ENCODE results near the gene CELF1. TPM values are rescaled to one million over a fixed set of nuclear protein-coding genes. Genes with fewer than 3 reads are reported as not detected.

The CELF1 gene
- total and polyA plus RNA-seq, 11 donors: 27.3 to 111 (median 85.5) TPM

DNA sequence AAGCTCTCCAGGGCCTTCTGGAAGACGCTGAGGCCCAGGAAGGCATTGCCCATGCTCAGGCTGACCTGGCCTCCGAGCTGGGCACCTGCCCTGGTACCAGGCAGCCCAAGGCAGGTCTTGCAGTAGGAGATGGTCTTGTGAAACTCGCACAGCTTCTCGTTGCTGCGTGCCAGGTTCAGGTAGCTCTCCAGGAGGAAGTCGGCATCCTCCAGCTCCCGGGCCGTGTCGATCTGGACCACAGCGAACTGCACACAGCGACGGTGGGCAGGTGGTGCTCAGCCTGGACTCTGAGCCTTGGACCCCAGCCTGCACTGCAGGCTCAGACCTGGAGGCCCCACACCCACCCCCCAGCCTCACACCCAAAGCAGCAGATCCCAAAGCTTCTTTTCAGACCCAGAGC lies 105.0 kb downstream of the CELF1 start:
- intact Hi-C loops (cut with DNase I): no loop called here
- DNase-seq (no peak), ATAC-seq (no peak)
- Histone ChIP-seq H3K4me3 (no peak overlapping the region), H3K9me3 (no peaks in the 10 kb centered on the region), H3K36me3 (no peaks in the 10 kb centered on the region), H3K4me1 (peaks cover 0 to 16% (median 0%) of the 10 kb centered on the region in 12 donors), H3K27me3 (no peaks in the 10 kb centered on the region), H3K27ac (no peak overlapping the region)
- WGBS, 4 donors: 93 to 96% (median 94%) methylated on average over 8 to 12 of the region's 12 CpGs
- no peak for TF ChIP-seq POLR2A (IDR thresholded peaks at IDR 0.05)
- TF ChIP-seq, protein P1, sequence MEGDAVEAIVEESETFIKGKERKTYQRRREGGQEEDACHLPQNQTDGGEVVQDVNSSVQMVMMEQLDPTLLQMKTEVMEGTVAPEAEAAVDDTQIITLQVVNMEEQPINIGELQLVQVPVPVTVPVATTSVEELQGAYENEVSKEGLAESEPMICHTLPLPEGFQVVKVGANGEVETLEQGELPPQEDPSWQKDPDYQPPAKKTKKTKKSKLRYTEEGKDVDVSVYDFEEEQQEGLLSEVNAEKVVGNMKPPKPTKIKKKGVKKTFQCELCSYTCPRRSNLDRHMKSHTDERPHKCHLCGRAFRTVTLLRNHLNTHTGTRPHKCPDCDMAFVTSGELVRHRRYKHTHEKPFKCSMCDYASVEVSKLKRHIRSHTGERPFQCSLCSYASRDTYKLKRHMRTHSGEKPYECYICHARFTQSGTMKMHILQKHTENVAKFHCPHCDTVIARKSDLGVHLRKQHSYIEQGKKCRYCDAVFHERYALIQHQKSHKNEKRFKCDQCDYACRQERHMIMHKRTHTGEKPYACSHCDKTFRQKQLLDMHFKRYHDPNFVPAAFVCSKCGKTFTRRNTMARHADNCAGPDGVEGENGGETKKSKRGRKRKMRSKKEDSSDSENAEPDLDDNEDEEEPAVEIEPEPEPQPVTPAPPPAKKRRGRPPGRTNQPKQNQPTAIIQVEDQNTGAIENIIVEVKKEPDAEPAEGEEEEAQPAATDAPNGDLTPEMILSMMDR (IDR thresholded peaks at IDR 0.05): no peak

DNA sequence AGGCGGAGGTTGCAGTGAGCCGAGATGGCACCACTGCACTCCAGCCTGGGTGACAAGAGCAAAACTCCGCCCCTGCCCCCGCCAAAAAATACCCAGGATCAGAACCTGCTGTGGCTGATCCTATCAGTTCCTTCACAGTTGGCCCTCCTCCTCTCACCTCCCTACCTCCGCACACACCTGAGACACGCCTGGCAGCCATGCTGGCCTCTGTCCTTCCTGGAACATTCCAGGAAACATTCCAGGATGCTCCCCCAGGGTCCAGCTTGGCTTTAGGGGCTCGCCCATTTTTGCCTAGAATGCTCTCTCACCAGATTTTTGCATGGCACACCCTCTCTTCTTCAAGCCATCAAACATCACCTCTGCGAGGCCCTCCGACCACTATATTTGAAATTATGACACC lies 106.1 kb downstream of the CELF1 start:
- no peak for DNase-seq
- no peak for ATAC-seq
- TF ChIP-seq POLR2A (IDR thresholded peaks at IDR 0.05): no peak
- TF ChIP-seq, protein P1 (IDR thresholded peaks at IDR 0.05): no peak
- no peaks in the 10 kb centered on the region for H3K36me3 ChIP-seq
- whole genome bisulfite sequencing, 4 donors: 90 to 95% (median 93%) methylated on average over 8 to 9 of the region's 9 CpGs
- H3K9me3 ChIP-seq: no peaks in the 10 kb centered on the region
- H3K27ac ChIP-seq: no peak overlapping the region
- intact Hi-C loops (cut with DNase I): no loop called here
- H3K27me3 ChIP-seq: no peaks in the 10 kb centered on the region
- H3K4me3 ChIP-seq: no peak overlapping the region
- peaks cover 0 to 24% (median 2%) of the 10 kb centered on the region in 12 donors for H3K4me1 ChIP-seq

DNA sequence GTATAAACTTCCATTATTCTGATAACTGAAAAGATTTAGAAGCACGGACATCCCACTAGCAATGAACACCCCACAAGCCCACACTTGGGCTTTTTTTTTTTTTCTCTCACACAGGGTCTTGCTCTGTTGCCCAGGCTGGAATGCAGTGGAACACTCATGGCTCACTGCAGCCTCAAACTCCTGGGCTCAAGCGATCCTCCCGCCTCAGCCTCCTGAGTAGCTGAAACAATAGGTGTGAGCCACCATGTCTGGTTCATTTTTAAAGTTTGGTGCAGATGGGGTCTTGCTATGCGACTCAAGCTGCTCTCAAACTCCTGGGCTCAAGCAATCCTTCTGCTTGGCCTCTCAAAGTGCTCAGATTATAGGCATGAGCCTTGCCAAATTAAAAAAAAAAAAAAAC lies 107.1 kb downstream of the CELF1 start:
- 92 to 95% (median 94%) methylated on average over 4 of the region's 4 CpGs for WGBS, 4 donors
- TF ChIP-seq, protein P1 (IDR thresholded peaks at IDR 0.05): no peak
- TF ChIP-seq POLR2A (IDR thresholded peaks at IDR 0.05): no peak
- H3K4me1 ChIP-seq: peaks cover 0 to 24% (median 2%) of the 10 kb centered on the region in 12 donors
- no peaks in the 10 kb centered on the region for H3K27me3 ChIP-seq
- intact Hi-C loops (cut with DNase I): no loop called here
- no peak overlapping the region for H3K4me3 ChIP-seq
- no peaks in the 10 kb centered on the region for H3K9me3 ChIP-seq
- H3K27ac ChIP-seq: no peak overlapping the region
- ATAC-seq (no peak), DNase-seq (no peak)
- no peaks in the 10 kb centered on the region for H3K36me3 ChIP-seq

DNA sequence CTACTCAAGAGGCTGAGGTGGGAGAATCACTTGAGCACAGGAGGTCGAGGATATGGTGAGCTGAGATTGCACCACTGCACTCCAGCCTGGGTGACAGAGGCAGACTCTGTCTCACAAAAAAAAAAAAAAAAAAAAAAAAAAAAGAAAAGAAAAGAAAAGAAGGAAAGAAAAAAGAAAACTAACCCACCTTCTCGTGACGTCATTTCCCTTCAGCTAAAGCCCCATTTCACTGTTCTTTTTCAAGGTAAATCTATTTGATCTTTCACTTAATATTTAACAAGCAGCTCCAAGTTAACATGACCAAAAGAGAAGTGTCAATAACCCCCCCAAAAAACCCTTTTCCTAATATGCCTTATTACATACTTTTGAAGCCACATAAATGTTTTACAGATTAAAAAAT lies 109.1 kb downstream of the CELF1 start:
- DNase-seq (no peak), ATAC-seq (no peak)
- no peaks in the 10 kb centered on the region for H3K9me3 ChIP-seq
- no peak overlapping the region for H3K27ac ChIP-seq
- TF ChIP-seq, protein P1 (IDR thresholded peaks at IDR 0.05): no peak
- TF ChIP-seq POLR2A (IDR thresholded peaks at IDR 0.05): no peak
- intact Hi-C loops (cut with DNase I): no loop called here
- no peak overlapping the region for H3K4me3 ChIP-seq
- H3K27me3 ChIP-seq: no peaks in the 10 kb centered on the region
- no peaks in the 10 kb centered on the region for H3K36me3 ChIP-seq
- WGBS, 4 donors: 69 to 84% (median 78%) methylated on average over 3 of the region's 3 CpGs
- peaks cover 0 to 16% (median 2%) of the 10 kb centered on the region in 12 donors for H3K4me1 ChIP-seq
